ENCODE measurements around the gene STRN3. TPM values are rescaled to one million over a fixed set of nuclear protein-coding genes. Genes with fewer than 3 reads are reported as not detected.
A peak's percentile ranks its signal among the peaks of the same experiment; 100 is the strongest.

Gene STRN3
- total RNA-seq, 2 experiments from 2014 or later, result 22.3 to 25.4 TPM

GRCh38 chr14:31026450-31027235 lies 464 bp upstream of the STRN3 start:
- Mint-ChIP-seq H3K4me3 (peak overlapping the region; percentile 94), H3K36me3 (ENCODE audit: low read depth) (peaks cover 14% of the 10 kb centered on the region), H3K27me3 (no peaks in the 10 kb centered on the region), H3K27ac (peak overlapping the region; percentile 91), H3K4me1 (peaks cover 53% of the 10 kb centered on the region), H3K9me3 (no peaks in the 10 kb centered on the region)
- ChIA-PET CTCF (interaction anchor here (0.7 to 1.6 kb wide), 7 partner anchors 11 to 839 kb away, joined by 3 to 4 read pairs (median 3); no protein-coding TSS in a partner anchor), POLR2A (interaction anchor here (0.6 to 3.3 kb wide), 24 partner anchors 11 to 468 kb away, joined by 3 to 47 read pairs (median 4); partner anchors contain the start of genes DTD2, G2E3, HEATR5A and HECTD1)
- peak; percentile 94 for DNase-seq

GRCh38 chr14:31025367-31026076 lies 657 bp downstream of the STRN3 start, which contains the start of gene AP4S1:
Gene AP4S1, plus strand, starts transcription at chr14:31025649. Its CDS starts 40,548 bp downstream, at chr14:31066197.
- H3K27ac Mint-ChIP-seq, result peak within 1 kb of the TSS; percentile 91
- POLR2A ChIA-PET, result interaction anchor here (0.9 to 3.3 kb wide), 18 partner anchors 9 to 467 kb away, joined by 3 to 47 read pairs (median 5); partner anchors contain the start of genes DTD2, G2E3, HEATR5A and HECTD1
- peaks cover 47% of the 10 kb centered on the region for H3K4me1 Mint-ChIP-seq

GRCh38 chr14:31024577-31025366 lies 1.4 kb downstream of the STRN3 start:
- peaks cover 24% of the 10 kb centered on the region for H3K36me3 Mint-ChIP-seq (ENCODE audit: low read depth)
- peak overlapping the region; percentile 78 for H3K27ac Mint-ChIP-seq
- POLR2A ChIA-PET, result interaction anchor here (1.4 to 3.3 kb wide), 8 partner anchors 11 to 432 kb away, joined by 3 to 47 read pairs (median 6); partner anchors contain the start of genes DTD2, HEATR5A and HECTD1
- peak overlapping the region; percentile 87 for H3K4me3 Mint-ChIP-seq
- peaks cover 46% of the 10 kb centered on the region for H3K4me1 Mint-ChIP-seq
- H3K9me3 Mint-ChIP-seq, result no peaks in the 10 kb centered on the region
- H3K27me3 Mint-ChIP-seq, result no peaks in the 10 kb centered on the region
- DNase-seq, result no peak
- CTCF ChIA-PET, result interaction anchor here (0.6 kb wide), 2 partner anchors 16 to 176 kb away, joined by 3 to 7 read pairs; no protein-coding TSS in a partner anchor

More at GRCh38 chr14:31025367-31026076, 657 bp downstream of the STRN3 start, which contains the start of gene AP4S1:
- DNase-seq, result peak; percentile 59
- no peaks in the 10 kb centered on the region for H3K9me3 Mint-ChIP-seq
- CTCF ChIA-PET, result interaction anchor here (0.6 to 1.6 kb wide), 5 partner anchors 10 to 175 kb away, joined by 3 to 7 read pairs (median 3); no protein-coding TSS in a partner anchor
- H3K4me3 Mint-ChIP-seq, result peak within 1 kb of the TSS; percentile 94
- peaks cover 24% of the 10 kb centered on the region for H3K36me3 Mint-ChIP-seq (ENCODE audit: low read depth)
- no peaks in the 10 kb centered on the region for H3K27me3 Mint-ChIP-seq

- Mint-ChIP-seq H3K9me3 (no peaks in the 10 kb centered on the region), H3K4me1 (peaks cover 43% of the 10 kb centered on the region), H3K27ac (no peak overlapping the region), H3K27me3 (no peaks in the 10 kb centered on the region), H3K36me3 (ENCODE audit: low read depth) (peaks cover 24% of the 10 kb centered on the region), H3K4me3 (peak overlapping the region; percentile 29)
- CTCF ChIA-PET, result interaction anchor here (0.6 kb wide), 2 partner anchors 17 to 59 kb away, joined by 3 read pairs; no protein-coding TSS in a partner anchor
- DNase-seq, result no peak
- POLR2A ChIA-PET, result interaction anchor here (1.5 to 3.3 kb wide), 3 partner anchors 14 to 183 kb away, joined by 3 to 47 read pairs (median 5); partner anchors contain the start of gene HECTD1
These were observed 2.1 kb downstream of the STRN3 start for GRCh38 chr14:31024010-31024480.

GRCh38 chr14:31022386-31022785 lies 3.8 kb downstream of the STRN3 start:
- no peak overlapping the region for H3K27ac Mint-ChIP-seq

GRCh38 chr14:31021576-31021949 lies 4.6 kb downstream of the STRN3 start:
- Mint-ChIP-seq H3K36me3 (ENCODE audit: low read depth) (peaks cover 27% of the 10 kb centered on the region), H3K27me3 (no peaks in the 10 kb centered on the region)

More at GRCh38 chr14:31022386-31022785, 3.8 kb downstream of the STRN3 start:
- Mint-ChIP-seq H3K4me3 (no peak overlapping the region), H3K9me3 (no peaks in the 10 kb centered on the region), H3K36me3 (ENCODE audit: low read depth) (peaks cover 27% of the 10 kb centered on the region), H3K27me3 (no peaks in the 10 kb centered on the region), H3K4me1 (peaks cover 38% of the 10 kb centered on the region)
- ChIA-PET CTCF (interaction anchor here (1.3 kb wide), 1 partner anchor 38 kb away, joined by 3 read pairs; no protein-coding TSS in a partner anchor), POLR2A (interaction anchor here (1.1 to 1.5 kb wide), 2 partner anchors 9 to 20 kb away, joined by 3 to 4 read pairs; no protein-coding TSS in a partner anchor)
- no peak for DNase-seq

GRCh38 chr14:31020834-31021575 lies 5.2 kb downstream of the STRN3 start:
- H3K27me3 Mint-ChIP-seq, result no peaks in the 10 kb centered on the region
- peaks cover 30% of the 10 kb centered on the region for H3K36me3 Mint-ChIP-seq (ENCODE audit: low read depth)
- no peak for DNase-seq
- ChIA-PET POLR2A (no interaction called here), CTCF (no interaction called here)
- H3K9me3 Mint-ChIP-seq, result no peaks in the 10 kb centered on the region
- no peak overlapping the region for H3K27ac Mint-ChIP-seq
- H3K4me3 Mint-ChIP-seq, result no peak overlapping the region
- peaks cover 32% of the 10 kb centered on the region for H3K4me1 Mint-ChIP-seq

More at GRCh38 chr14:31021576-31021949, 4.6 kb downstream of the STRN3 start:
- POLR2A ChIA-PET, result no interaction called here
- DNase-seq, result no peak
- Mint-ChIP-seq H3K4me3 (no peak overlapping the region), H3K4me1 (peaks cover 32% of the 10 kb centered on the region), H3K27ac (no peak overlapping the region), H3K9me3 (no peaks in the 10 kb centered on the region)
- CTCF ChIA-PET, result no interaction called here

- POLR2A ChIA-PET, result no interaction called here
- no peak for DNase-seq
- no peaks in the 10 kb centered on the region for H3K27me3 Mint-ChIP-seq
- H3K36me3 Mint-ChIP-seq (ENCODE audit: low read depth), result peaks cover 23% of the 10 kb centered on the region
- H3K4me3 Mint-ChIP-seq, result no peak overlapping the region
- CTCF ChIA-PET, result interaction anchor here (1.2 kb wide), 2 partner anchors 10 to 355 kb away, joined by 3 to 4 read pairs; no protein-coding TSS in a partner anchor
- H3K27ac Mint-ChIP-seq, result no peak overlapping the region
- H3K9me3 Mint-ChIP-seq, result no peaks in the 10 kb centered on the region
- H3K4me1 Mint-ChIP-seq, result peaks cover 15% of the 10 kb centered on the region
These were observed 8.0 kb downstream of the STRN3 start for GRCh38 chr14:31018057-31018645.

GRCh38 chr14:31013841-31014240 lies 12.3 kb downstream of the STRN3 start:
- H3K27ac Mint-ChIP-seq, result no peak overlapping the region
- no peak overlapping the region for H3K4me3 Mint-ChIP-seq
- no peaks in the 10 kb centered on the region for H3K4me1 Mint-ChIP-seq
- CTCF ChIA-PET, result no interaction called here
- POLR2A ChIA-PET, result interaction anchor here (1.0 kb wide), 2 partner anchors 9 to 12 kb away, joined by 4 to 5 read pairs; partner anchors contain the start of genes AP4S1 and STRN3
- no peak for DNase-seq
- H3K9me3 Mint-ChIP-seq, result no peaks in the 10 kb centered on the region
- peaks cover 10% of the 10 kb centered on the region for H3K36me3 Mint-ChIP-seq (ENCODE audit: low read depth)
- H3K27me3 Mint-ChIP-seq, result no peaks in the 10 kb centered on the region

GRCh38 chr14:31010935-31011334 lies 15.2 kb downstream of the STRN3 start:
- Mint-ChIP-seq H3K36me3 (ENCODE audit: low read depth) (peaks cover 9% of the 10 kb centered on the region), H3K4me3 (no peak overlapping the region), H3K4me1 (no peaks in the 10 kb centered on the region), H3K27me3 (no peaks in the 10 kb centered on the region), H3K27ac (no peak overlapping the region), H3K9me3 (no peaks in the 10 kb centered on the region)
- CTCF ChIA-PET, result interaction anchor here (1.1 kb wide), 1 partner anchor 13 kb away, joined by 4 read pairs; no protein-coding TSS in a partner anchor
- POLR2A ChIA-PET, result no interaction called here
- DNase-seq, result no peak

GRCh38 chr14:31009836-31010574 lies 16.2 kb downstream of the STRN3 start:
- CTCF ChIA-PET, result no interaction called here

More at GRCh38 chr14:31009836-31010574, 16.2 kb downstream of the STRN3 start:
- Mint-ChIP-seq H3K4me3 (no peak overlapping the region), H3K36me3 (ENCODE audit: low read depth) (peaks cover 13% of the 10 kb centered on the region), H3K9me3 (no peaks in the 10 kb centered on the region), H3K4me1 (no peaks in the 10 kb centered on the region), H3K27ac (no peak overlapping the region), H3K27me3 (no peaks in the 10 kb centered on the region)
- POLR2A ChIA-PET, result no interaction called here
- no peak for DNase-seq

Measured in activated CD4-positive, alpha-beta memory T cell treated with anti-CD3 and anti-CD28 coated beads, Interleukin-2, amount 10 ng/mL, durations not matched to agents 7 days and 5 days (primary cell).